ENCODE results near the gene ADGRD1.

Gene ADGRD1

GRCh38 chr12:131093971-131094830 lies 140.5 kb downstream of the ADGRD1 start:
- DNase-seq, result no peak

GRCh38 chr12:131094831-131095805 lies 141.4 kb downstream of the ADGRD1 start:
- no peak for DNase-seq

GRCh38 chr12:131095826-131096680 lies 142.3 kb downstream of the ADGRD1 start:
- no peak for DNase-seq

- DNase-seq, result no peak
These were observed 143.0 kb downstream of the ADGRD1 start for GRCh38 chr12:131096681-131097181.

GRCh38 chr12:131097202-131098177 lies 143.8 kb downstream of the ADGRD1 start:
- no peak for DNase-seq

GRCh38 chr12:131098178-131098981 lies 144.7 kb downstream of the ADGRD1 start:
- DNase-seq, result no peak

- no peak for DNase-seq
These were observed 146.4 kb downstream of the ADGRD1 start for GRCh38 chr12:131100031-131100674.

GRCh38 chr12:131101006-131101405 lies 147.3 kb downstream of the ADGRD1 start:
- no peak for DNase-seq

GRCh38 chr12:131101703-131102492 lies 148.2 kb downstream of the ADGRD1 start:
- DNase-seq, result no peak

GRCh38 chr12:131102493-131102931 lies 148.8 kb downstream of the ADGRD1 start:
- DNase-seq, result no peak

- DNase-seq, result no peak
These were observed 149.4 kb downstream of the ADGRD1 start for GRCh38 chr12:131102991-131103668.

- no peak for DNase-seq
These were observed 150.2 kb downstream of the ADGRD1 start for GRCh38 chr12:131103669-131104462.

GRCh38 chr12:131104463-131105350 lies 151.0 kb downstream of the ADGRD1 start:
- peak; percentile 93 for DNase-seq

- DNase-seq, result no peak
These were observed 151.6 kb downstream of the ADGRD1 start for GRCh38 chr12:131105351-131105735.

- DNase-seq, result peak; percentile 72 to 78
These were observed 152.1 kb downstream of the ADGRD1 start for GRCh38 chr12:131105736-131106348.
